Skin of body (tissue), 2 donors: ENCODE results near the gene PBOV1. TPM values are rescaled to one million over a fixed set of nuclear protein-coding genes. Genes with fewer than 3 reads are reported as not detected.

Experiments used
- DNase-seq: peaks from one replicate; lab custom pipeline; 2025; lab: John Stamatoyannopoulos, UW
- total RNA-seq: library from RNA; depleted of rRNA; stranded (reverse); fragments of >200 nt; gene quantifications from one replicate; pipeline ENCODE4 v1.2.3, GENCODE V29; 2014

Gene PBOV1
- total RNA-seq, 1 donor from 2014 or later, result not detected

DNA sequence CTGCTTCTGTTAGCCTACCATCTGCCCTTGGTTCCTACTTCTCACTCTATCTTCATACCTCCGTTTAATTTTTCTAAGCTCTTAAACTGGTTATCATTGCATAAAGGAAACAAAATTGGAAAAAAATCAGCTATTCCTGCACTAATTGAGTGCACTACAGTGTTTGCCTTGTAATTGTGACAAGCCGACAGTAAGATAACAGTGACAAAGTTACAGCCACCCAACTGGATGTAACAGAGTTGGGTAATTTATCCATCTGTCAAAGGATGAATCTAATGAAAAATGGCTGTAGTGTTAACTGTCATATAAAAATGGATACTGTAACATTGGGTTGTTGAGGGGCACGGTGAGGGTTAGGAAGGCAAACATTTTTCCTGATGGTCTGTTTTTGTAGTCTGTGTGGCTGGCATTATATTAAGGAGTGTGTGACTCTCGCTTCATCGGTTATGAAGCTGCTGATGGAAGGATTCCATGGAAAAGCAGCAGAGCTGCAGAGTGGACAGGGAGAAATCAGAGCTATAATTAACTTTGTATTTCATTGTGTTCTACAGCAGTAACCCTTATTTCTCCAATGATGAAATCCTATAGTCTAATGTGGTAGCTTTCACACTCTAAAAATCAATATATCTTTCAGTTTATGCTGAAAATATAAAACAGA is 12.7 kb downstream of the PBOV1 start:
- no peak for DNase-seq

DNA sequence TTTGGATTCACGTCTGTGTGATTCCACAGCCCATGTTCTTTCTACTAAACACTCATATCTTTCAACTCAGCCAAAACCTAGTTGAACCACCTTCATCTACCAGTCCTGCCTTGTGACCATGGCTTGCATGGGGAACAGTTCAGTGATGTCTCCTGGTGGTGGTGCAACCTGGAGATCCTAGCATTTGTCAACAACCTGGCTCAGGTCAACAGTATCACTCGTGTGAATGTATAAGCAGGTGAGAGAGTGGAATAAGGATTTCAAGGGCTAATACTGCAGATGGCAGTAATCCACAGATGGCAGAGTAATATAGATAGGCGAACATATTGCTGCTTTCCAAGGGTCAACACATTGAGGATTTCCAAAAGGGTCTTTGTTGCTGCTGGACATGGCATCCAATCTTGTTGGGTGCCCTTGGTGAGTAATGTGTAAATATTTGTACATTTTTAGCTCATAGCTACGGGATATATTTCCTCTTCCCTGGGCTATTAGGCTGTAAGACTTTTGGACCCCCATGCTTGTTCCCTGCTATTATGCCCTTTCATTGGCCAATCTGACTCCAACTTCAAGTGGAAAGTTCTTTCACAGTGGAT is 13.4 kb downstream of the PBOV1 start:
- no peak for DNase-seq

DNA sequence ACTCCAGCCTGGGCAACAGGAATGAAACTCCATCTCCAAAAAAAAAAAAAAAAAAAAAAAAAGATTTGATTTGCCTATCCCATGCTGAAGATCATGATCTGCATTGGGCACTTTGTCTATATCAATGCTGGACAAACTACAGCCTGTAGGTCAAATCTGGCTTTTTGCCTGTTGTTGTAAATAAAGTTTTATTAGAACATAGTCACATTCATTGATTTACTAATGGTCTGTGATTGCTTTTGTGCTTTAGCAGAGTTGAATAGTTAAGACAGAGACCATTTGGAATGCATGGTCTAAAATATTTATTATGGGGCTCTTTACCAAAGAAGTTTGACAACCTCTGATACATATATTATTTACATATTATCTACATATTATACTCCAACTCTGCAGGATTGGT is 14.0 kb downstream of the PBOV1 start:
- DNase-seq, result no peak

DNA sequence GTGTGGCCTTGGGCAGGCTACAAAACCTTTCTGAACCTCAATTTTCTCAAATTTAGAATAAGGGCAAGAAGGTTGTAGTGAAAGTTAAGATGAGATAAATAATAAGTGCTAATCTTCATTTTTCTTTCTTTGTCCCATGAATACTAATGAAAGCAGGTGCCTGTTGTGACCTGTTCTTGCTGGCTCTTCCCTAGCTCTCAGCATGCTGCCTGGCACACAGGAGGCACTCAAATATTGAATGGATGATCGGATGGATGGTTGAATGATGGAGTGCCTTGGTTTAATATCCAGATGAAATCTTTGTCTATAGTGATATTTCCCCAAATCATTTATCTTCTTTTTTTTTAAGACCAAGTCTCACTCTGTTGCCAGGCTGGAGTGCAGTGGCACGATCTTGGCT is 15.0 kb downstream of the PBOV1 start:
- DNase-seq, result no peak

DNA sequence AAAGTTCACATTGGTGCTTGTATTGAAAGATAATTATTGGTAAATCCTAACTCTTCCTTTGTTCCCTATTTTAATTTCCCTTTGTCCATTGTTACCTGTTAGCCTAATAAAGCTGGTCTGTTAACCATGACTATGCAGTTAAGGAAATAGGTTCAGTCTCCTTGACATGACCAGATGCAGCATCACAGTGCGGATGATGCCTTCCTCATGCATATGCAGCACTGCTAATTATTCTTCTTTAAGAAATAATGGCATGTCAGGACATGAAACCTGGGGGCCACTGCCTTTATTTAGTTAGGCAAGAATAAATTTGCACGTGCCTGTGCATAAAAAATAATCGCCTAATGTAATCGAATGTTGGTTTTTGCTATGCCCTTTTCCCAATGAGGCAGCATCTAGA is 16.5 kb downstream of the PBOV1 start:
- DNase-seq, result no peak

DNA sequence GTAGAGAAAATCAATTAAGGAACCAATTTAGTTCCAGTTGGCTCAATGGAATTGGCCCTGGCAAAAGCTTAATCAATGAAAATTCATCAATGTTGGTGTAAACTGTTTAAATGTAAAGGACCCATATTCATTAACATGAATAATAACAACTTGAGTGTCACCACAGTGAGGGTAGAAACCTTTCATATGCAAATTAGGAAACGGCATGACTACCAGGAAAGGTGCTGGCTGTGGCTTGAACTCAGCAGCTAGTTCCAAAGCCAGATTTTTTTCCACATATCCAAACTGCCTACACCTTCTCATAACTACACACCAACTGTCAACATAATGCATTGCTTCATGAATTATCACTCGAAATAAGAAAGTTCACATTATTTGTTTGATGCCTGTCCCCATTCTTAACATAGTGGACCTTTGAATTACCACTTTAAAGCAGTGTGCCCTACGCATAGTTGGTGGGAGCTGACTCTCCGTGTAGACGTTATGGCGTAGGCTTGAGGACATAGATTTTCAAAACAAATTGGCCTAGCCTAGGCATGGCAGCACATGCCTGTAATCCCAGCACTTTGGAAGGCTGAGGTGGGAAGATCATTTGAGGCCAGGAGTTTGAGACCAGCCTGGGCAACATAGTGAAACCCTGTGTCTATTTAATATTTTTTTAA is 19.7 kb downstream of the PBOV1 start:
- no peak for DNase-seq

DNA sequence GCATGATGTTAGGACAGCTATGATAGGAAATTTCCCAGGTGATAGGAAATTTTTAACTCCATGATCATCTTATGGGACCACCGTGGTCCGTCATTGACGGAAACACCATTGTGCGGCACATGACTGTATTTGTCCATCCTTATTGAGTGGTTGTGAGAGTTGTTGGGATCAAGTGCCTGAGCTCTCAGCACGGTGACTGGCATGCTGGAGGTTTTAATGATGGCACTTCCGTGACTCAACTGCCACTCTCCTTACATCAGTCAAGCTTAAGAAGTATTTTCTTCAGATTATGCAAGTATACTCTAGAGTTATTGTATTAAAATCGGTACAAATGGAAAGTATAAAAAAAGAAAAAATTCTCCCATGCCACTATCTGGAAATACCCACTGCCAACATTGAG is 20.7 kb downstream of the PBOV1 start:
- DNase-seq, result no peak

DNA sequence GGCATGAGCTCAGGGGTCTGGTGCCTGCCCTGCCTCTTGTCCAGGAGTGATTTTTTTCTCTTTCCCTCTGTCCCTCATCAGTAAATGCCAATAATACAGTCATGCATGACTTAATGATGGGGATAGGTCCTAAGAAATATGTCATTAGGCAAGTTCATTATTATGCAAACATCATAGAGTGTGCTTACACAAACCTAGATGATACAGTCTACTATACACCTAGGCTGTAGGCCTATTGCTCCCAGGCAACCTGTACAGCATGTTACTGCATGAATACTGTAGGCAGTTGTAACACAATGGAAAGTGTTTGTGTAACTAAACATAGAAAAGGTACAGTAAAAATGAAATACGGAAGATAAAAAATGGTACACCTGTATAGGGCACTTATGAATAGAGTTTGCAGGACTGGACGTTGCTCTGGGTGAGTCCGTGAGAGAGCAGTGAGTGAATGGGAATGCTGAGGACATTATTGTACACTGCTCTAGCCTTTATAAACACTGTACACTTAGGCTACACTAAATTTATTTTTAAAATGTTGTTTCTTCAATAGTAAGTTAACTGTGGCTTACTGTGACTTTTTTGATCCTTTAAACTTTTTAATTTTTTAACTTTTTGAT is 22.1 kb downstream of the PBOV1 start:
- no peak for DNase-seq

DNA sequence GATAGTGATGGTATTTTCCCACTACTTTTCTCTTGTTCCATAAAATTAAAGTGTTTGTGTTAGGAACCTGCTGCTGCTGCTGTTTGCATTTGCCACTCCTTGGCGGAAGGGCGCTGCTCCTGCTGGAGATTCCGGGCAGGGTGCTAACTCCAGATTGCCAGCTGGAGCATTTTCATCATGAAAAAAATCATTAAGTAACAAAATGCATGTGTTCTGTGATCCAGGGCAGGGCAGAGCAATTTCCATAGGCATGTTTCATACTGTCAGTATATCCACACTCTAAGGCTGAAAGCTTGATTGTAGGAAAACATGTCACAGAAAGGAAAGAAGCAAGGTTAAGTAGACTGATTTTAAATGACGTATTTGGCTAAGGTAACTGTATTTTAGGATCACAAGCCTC is 24.0 kb downstream of the PBOV1 start:
- DNase-seq, result no peak

DNA sequence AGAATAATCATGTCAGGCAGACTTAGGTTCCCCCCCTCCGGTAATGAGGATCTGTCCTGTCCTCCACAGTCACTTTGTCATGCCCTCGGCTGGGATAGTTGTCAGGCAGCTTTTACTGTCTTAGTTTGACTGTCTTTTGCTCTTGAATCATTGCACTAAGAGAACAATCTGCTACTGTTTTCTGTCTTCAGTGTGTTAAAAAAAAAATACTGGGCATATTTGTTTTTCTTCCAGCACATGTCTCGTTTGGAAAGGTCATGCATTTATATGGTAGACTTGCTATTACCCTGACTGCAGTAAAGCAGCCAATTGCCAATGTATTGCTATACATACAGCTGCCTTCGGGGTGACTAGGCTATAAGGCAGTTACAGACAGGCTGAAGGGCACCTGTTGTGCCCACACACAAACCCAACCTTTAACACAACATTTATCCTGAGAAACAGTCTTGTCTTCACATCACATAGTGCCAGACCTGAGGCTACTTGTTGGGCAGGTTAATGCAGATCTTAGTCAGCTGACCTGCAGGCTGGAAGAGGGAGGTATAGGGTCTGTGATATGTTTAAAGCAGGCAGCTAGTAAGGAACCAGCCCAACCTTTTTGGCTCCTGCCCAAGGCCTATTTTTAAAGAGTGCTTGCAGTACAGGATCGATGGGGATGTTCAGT is 29.9 kb downstream of the PBOV1 start:
- no peak for DNase-seq

DNA sequence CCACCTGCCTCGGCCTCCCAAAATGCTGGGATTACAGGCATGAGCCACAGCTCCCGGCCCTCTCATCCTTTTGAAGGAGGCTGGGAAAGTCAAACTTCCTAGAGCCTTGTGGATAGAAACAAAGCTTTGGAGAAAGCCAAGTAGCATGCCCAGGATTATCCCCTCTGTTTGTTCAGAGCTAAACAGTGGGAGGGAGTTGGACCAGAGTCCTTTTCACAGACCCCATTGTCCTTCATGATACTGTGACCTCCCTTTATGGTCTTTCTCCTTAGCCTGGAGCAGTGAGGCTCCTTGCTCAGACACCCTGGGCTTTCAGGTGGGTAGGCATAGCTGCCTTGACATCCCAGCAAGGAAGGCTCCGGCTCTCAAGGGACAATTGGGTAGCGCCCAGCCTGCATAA is 31.1 kb downstream of the PBOV1 start:
- no peak for DNase-seq

DNA sequence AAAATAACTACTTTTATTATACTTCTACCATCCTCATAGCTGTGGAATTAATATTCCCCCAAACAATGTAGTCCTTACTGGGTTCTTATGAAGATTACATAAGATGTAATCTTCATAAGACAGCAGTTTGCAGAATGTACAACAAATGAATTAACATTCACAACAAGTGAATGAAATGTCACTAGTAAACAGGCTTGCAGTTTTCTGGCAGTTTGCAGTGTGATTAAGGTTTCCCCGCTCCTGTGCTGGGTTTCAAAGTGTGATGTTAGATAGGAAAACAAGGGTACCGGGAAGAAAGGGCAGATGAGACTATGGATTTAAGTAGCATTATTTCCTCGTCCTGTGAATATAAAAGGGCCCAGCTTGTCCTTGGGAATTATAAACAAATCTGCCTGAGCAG is 34.1 kb downstream of the PBOV1 start:
- DNase-seq, result no peak

DNA sequence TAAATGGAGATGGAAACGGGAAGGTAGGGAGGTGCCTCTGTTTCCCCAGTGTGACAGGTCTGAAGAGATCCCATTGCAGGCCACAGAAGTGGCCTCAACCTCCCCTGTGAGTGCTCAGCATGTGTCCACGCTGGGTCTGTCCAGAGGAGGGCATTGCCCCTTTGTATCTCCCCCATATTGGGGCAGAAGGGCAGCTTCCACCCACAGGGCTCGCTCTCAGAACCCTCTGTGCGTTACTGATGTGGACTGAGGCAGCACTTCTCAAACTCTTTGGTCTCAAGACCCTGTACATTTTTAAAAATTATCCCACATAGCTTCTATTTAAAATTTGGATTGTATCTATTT is 34.5 kb downstream of the PBOV1 start:
- no peak for DNase-seq

DNA sequence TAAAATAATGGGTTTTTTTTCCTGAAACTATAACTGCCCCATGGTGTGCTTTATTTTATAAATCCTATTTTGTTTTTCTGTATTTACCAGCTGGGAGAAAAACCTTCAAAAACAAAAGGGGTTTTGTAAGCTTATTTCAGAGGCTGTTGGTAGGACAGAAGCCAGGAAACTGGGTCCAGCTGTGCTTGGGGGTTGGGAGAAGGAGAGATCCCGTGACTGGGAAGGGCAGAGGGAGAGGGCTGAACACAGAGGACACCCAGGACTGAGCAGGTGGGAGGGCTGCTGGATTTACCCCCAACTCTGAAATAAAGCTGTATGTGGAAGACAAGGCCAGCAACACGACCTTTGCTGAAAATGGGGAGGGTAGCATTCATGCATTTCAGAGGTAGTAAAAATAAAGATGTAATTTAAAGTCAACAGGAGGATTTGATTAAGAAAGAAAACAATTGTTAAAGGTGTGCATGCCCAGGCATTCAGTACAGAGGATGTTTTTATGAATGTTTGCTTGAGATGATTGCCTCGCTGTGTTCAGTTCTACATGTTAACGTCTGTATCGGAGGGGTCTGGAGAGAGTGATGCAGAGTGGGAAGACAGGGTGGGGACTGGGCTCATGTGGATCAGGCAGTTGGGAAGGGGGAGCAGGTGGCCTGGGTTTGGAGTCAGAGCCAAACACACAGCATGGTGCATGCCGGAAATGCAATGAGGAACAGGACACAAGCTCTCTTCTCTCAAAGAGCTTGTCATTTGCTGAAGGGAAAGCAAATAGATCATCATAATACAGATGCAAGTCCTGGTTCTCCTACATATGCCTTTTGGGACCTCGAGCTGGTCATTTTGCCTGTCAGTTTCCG is 35.1 kb downstream of the PBOV1 start:
- DNase-seq, result no peak

DNA sequence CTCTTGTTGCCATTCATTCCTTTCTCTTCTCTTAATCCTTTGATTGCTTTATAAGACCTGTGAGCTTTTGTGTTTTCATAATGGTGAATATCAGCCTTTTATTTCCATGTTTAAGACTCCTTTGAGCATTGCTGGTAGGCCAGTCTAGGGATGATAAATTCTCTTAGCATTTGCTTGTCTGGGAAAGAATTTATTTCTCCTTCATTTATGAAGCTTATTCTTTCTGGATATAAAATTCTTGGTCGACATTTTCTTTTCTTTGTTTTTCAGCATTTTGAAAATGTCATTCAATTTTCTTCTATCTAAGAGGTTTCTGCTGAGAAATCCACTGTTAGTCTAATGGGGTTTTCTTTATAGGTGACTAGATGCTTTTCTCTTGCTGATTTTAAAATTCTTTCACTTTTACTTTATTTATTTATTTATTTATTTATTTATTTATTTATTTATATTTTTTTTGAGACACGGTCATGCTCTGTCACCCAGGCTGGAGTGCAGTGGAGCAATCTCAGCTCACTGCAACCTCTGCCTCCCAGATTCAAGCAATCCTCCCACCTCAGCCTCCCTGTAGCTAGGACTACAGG is 41.5 kb downstream of the PBOV1 start:
- DNase-seq, result no peak

DNA sequence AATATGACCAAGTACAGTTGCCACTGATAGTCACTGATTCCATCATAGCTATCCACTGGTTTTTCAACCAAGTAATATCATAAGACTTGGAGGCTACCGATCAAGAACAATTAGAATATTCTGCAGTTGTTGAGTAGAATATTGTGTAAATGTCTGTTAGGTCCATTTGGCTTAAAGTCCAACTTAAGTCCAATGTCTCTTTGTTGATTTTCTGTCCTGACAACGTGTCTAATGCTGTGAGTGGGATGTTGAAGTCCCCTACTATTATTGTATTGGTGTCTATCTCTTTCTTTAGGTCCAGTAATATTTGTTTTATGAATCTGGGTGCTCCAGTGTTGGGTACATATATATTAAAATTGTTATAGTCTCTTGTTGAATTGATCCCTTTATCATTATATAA is 42.7 kb downstream of the PBOV1 start:
- DNase-seq, result no peak

Other genes starting within 250 kb of the PBOV1 start
- 162 TPM for gene PERP, start 111.1 kb downstream of the PBOV1 start, total RNA-seq
- 1.1 TPM for gene ARFGEF3, start 56.6 kb downstream of the PBOV1 start, total RNA-seq
- not detected for gene SMIM28, start 159.4 kb upstream of the PBOV1 start, total RNA-seq
- 12.1 TPM for gene HEBP2, start 185.7 kb upstream of the PBOV1 start, total RNA-seq